Hippocampal formation (tissue), 2 donors: ENCODE results near the gene RNU2-1.
"Not testable (repeated sequence)": the region's sequence is repeated elsewhere in the genome, so short reads cannot be mapped to it uniquely, and the experiment has no call there.

Experiments used
- DNase-seq, 2 donors: peaks; one replicate each; lab custom pipeline; 2025; lab: John Stamatoyannopoulos, UW

The RNU2-1 gene

GRCh38 chr17:43216369-43216761 lies 17.4 kb downstream of the RNU2-1 start:
- no peak for DNase-seq

- DNase-seq = no peak
Observed at GRCh38 chr17:43215341-43215740, 18.4 kb downstream of the RNU2-1 start.

GRCh38 chr17:43213545-43213944 lies 20.2 kb downstream of the RNU2-1 start:
- no peak for DNase-seq

- no peak for DNase-seq
Observed at GRCh38 chr17:43212641-43213490, 20.9 kb downstream of the RNU2-1 start.

GRCh38 chr17:43211480-43212402 lies 22.0 kb downstream of the RNU2-1 start, which contains the start of gene TMEM106A:
Gene TMEM106A (plus strand): TSS chr17:43211875. CDS start chr17:43213042, 1,167 bp downstream.
- peak; percentile 7 to 19 for DNase-seq

GRCh38 chr17:43211123-43211479 lies 22.7 kb downstream of the RNU2-1 start:
- DNase-seq = no peak

GRCh38 chr17:43210576-43210975 lies 23.2 kb downstream of the RNU2-1 start:
- no peak for DNase-seq

- DNase-seq = not testable (repeated sequence)
Observed at GRCh38 chr17:43203013-43203412, 30.8 kb downstream of the RNU2-1 start.

- DNase-seq = no peak
Observed at GRCh38 chr17:43200127-43200526, 33.6 kb downstream of the RNU2-1 start.

GRCh38 chr17:43199633-43200032 lies 34.1 kb downstream of the RNU2-1 start:
- no peak for DNase-seq

GRCh38 chr17:43193251-43193650 lies 40.5 kb downstream of the RNU2-1 start:
- DNase-seq = no peak

- DNase-seq = not testable (repeated sequence)
Observed at GRCh38 chr17:43186656-43187055, 47.1 kb downstream of the RNU2-1 start.

GRCh38 chr17:43183921-43184320 lies 49.9 kb downstream of the RNU2-1 start:
- no peak for DNase-seq
